C4-2B (cell line): ENCODE data around the gene ASZ1.

ENCODE experiments used
- ZFX ChIP-seq: fragments of 450-650 bp; IDR thresholded peaks from 2 replicates; pipeline ENCODE4 v1.6.1; 2017
- TF ChIP-seq, protein P1 (sequence below): fragments of 450-650 bp; conservative IDR thresholded peaks from 2 replicates; pipeline ENCODE4 v1.5.1; 2017; ENCODE audit warnings: mild to moderate bottlenecking

DNA sequence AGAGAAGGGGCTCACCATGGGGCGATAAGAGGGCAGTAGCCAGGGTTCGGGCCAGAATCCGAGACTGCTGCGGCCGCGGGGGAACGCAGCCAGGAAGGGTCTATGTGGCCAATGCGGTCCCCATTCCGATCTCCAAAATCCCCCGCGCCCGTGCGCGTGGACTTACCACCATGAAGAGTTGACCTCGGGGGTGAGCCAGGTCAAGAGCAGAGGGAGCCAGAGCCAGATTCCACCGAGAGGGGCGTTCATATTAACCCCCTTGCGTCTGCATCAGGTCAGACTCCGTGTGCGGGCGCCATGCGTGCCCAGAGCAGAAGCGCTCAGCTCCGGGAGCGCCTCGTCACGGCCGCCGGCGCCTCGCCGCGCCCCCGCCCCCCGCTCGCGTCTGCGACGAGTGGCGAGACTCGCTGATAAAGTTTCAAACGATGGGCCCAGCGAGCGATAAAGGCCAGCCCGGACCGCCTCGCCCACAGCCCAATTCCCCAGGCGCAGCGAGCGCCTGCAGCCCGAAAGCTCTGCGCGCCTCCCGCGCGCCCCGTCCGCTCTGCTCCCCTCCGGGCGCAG lies 104.5 kb downstream of the ASZ1 start, which contains the start of gene WNT2:
- TF ChIP-seq, protein P1, sequence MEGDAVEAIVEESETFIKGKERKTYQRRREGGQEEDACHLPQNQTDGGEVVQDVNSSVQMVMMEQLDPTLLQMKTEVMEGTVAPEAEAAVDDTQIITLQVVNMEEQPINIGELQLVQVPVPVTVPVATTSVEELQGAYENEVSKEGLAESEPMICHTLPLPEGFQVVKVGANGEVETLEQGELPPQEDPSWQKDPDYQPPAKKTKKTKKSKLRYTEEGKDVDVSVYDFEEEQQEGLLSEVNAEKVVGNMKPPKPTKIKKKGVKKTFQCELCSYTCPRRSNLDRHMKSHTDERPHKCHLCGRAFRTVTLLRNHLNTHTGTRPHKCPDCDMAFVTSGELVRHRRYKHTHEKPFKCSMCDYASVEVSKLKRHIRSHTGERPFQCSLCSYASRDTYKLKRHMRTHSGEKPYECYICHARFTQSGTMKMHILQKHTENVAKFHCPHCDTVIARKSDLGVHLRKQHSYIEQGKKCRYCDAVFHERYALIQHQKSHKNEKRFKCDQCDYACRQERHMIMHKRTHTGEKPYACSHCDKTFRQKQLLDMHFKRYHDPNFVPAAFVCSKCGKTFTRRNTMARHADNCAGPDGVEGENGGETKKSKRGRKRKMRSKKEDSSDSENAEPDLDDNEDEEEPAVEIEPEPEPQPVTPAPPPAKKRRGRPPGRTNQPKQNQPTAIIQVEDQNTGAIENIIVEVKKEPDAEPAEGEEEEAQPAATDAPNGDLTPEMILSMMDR: no peak
- no peak for TF ChIP-seq ZFX
